Measurements from ENCODE around the gene FRMPD1. TPM values are rescaled to one million over a fixed set of nuclear protein-coding genes. Genes with fewer than 3 reads are reported as not detected.
A peak's percentile ranks its signal among the peaks of the same experiment; 100 is the strongest.

The FRMPD1 gene
- total and polyA plus RNA-seq, 5 donors from 2014 or later = not detected

GRCh38 chr9:37611014-37611413, 39.7 kb upstream of the FRMPD1 start:
- no peaks in the 10 kb centered on the region for H3K36me3 ChIP-seq (ENCODE audit: control insufficient read depth, insufficient read depth, low read length)
- H3K4me3 Mint-ChIP-seq = no peak overlapping the region
- no peaks in the 10 kb centered on the region for H3K9me3 ChIP-seq (ENCODE audit: control insufficient read depth in 2 of 2, low read length in 2 of 2)
- ATAC-seq (ENCODE audit: low read depth in 2 of 2) (no peak), DNase-seq (no peak)
- H3K27ac Mint-ChIP-seq = no peak overlapping the region
- H3K4me1 ChIP-seq (ENCODE audit: control insufficient read depth, insufficient read depth, low read length, poor library complexity, severe bottlenecking) = no peaks in the 10 kb centered on the region
- no peaks in the 10 kb centered on the region for H3K9me3 Mint-ChIP-seq
- H3K27me3 Mint-ChIP-seq = peaks cover 32% of the 10 kb centered on the region
- H3K4me3 ChIP-seq (ENCODE audit: low read depth, low read length) = no peak overlapping the region
- H3K27me3 ChIP-seq (ENCODE audit: control insufficient read depth, insufficient read depth, low read length) = peaks cover 9% of the 10 kb centered on the region
- H3K36me3 Mint-ChIP-seq = no peaks in the 10 kb centered on the region
- no peaks in the 10 kb centered on the region for H3K4me1 Mint-ChIP-seq
- no peak overlapping the region for H3K27ac ChIP-seq (ENCODE audit: insufficient read depth, low read length, poor library complexity, severe bottlenecking)

- no peak overlapping the region for H3K27ac ChIP-seq (ENCODE audit: insufficient read depth, low read length, poor library complexity, severe bottlenecking)
- no peaks in the 10 kb centered on the region for H3K36me3 ChIP-seq (ENCODE audit: control insufficient read depth, insufficient read depth, low read length)
- Mint-ChIP-seq H3K36me3 (no peaks in the 10 kb centered on the region), H3K4me1 (no peaks in the 10 kb centered on the region), H3K4me3 (no peak overlapping the region), H3K27me3 (peaks cover 30% of the 10 kb centered on the region), H3K9me3 (no peaks in the 10 kb centered on the region), H3K27ac (no peak overlapping the region)
- no peaks in the 10 kb centered on the region for H3K4me1 ChIP-seq (ENCODE audit: control insufficient read depth, insufficient read depth, low read length, poor library complexity, severe bottlenecking)
- no peak overlapping the region for H3K4me3 ChIP-seq (ENCODE audit: low read depth, low read length)
- DNase-seq (no peak), ATAC-seq (ENCODE audit: low read depth in 2 of 2) (no peak)
- peaks cover 9% of the 10 kb centered on the region for H3K27me3 ChIP-seq (ENCODE audit: control insufficient read depth, insufficient read depth, low read length)
- no peaks in the 10 kb centered on the region for H3K9me3 ChIP-seq (ENCODE audit: control insufficient read depth in 2 of 2, low read length in 2 of 2)
Observed at GRCh38 chr9:37611961-37612360, 38.8 kb upstream of the FRMPD1 start.

- no peak overlapping the region for H3K27ac Mint-ChIP-seq
- DNase-seq (no peak), ATAC-seq (ENCODE audit: low read depth in 2 of 2) (no peak)
- Histone ChIP-seq H3K27ac (ENCODE audit: insufficient read depth, low read length, poor library complexity, severe bottlenecking) (no peak overlapping the region), H3K27me3 (ENCODE audit: control insufficient read depth, insufficient read depth, low read length) (peaks cover 9% of the 10 kb centered on the region), H3K36me3 (ENCODE audit: control insufficient read depth, insufficient read depth, low read length) (no peaks in the 10 kb centered on the region), H3K4me1 (ENCODE audit: control insufficient read depth, insufficient read depth, low read length, poor library complexity, severe bottlenecking) (no peaks in the 10 kb centered on the region), H3K4me3 (ENCODE audit: low read depth, low read length) (no peak overlapping the region), H3K9me3 (ENCODE audit: control insufficient read depth in 2 of 2, low read length in 2 of 2) (no peaks in the 10 kb centered on the region)
- no peak overlapping the region for H3K4me3 Mint-ChIP-seq
- H3K36me3 Mint-ChIP-seq = no peaks in the 10 kb centered on the region
- no peaks in the 10 kb centered on the region for H3K9me3 Mint-ChIP-seq
- H3K27me3 Mint-ChIP-seq = peaks cover 32% of the 10 kb centered on the region
- H3K4me1 Mint-ChIP-seq = no peaks in the 10 kb centered on the region
Observed at GRCh38 chr9:37617161-37617560, 33.6 kb upstream of the FRMPD1 start.

GRCh38 chr9:37617832-37618231, 32.9 kb upstream of the FRMPD1 start:
- Histone ChIP-seq H3K27ac (ENCODE audit: insufficient read depth, low read length, poor library complexity, severe bottlenecking) (no peak overlapping the region), H3K36me3 (ENCODE audit: control insufficient read depth, insufficient read depth, low read length) (no peaks in the 10 kb centered on the region), H3K4me1 (ENCODE audit: control insufficient read depth, insufficient read depth, low read length, poor library complexity, severe bottlenecking) (no peaks in the 10 kb centered on the region), H3K27me3 (ENCODE audit: control insufficient read depth, insufficient read depth, low read length) (peaks cover 10% of the 10 kb centered on the region), H3K9me3 (ENCODE audit: control insufficient read depth in 2 of 2, low read length in 2 of 2) (no peaks in the 10 kb centered on the region), H3K4me3 (ENCODE audit: low read depth, low read length) (no peak overlapping the region)
- H3K27me3 Mint-ChIP-seq = peaks cover 32% of the 10 kb centered on the region
- no peaks in the 10 kb centered on the region for H3K4me1 Mint-ChIP-seq
- H3K9me3 Mint-ChIP-seq = no peaks in the 10 kb centered on the region
- DNase-seq (peak in 1 of 3 donors; percentile 3), ATAC-seq (ENCODE audit: low read depth in 2 of 2) (no peak)
- no peak overlapping the region for H3K27ac Mint-ChIP-seq
- no peaks in the 10 kb centered on the region for H3K36me3 Mint-ChIP-seq
- no peak overlapping the region for H3K4me3 Mint-ChIP-seq

GRCh38 chr9:37618817-37619216, 31.9 kb upstream of the FRMPD1 start:
- no peak overlapping the region for H3K4me3 ChIP-seq (ENCODE audit: low read depth, low read length)

GRCh38 chr9:37619806-37620205, 30.9 kb upstream of the FRMPD1 start:
- Mint-ChIP-seq H3K27ac (no peak overlapping the region), H3K27me3 (peaks cover 36% of the 10 kb centered on the region), H3K9me3 (no peaks in the 10 kb centered on the region), H3K4me3 (no peak overlapping the region), H3K36me3 (no peaks in the 10 kb centered on the region), H3K4me1 (no peaks in the 10 kb centered on the region)
- no peak overlapping the region for H3K4me3 ChIP-seq (ENCODE audit: low read depth, low read length)
- no peaks in the 10 kb centered on the region for H3K36me3 ChIP-seq (ENCODE audit: control insufficient read depth, insufficient read depth, low read length)
- H3K27ac ChIP-seq (ENCODE audit: insufficient read depth, low read length, poor library complexity, severe bottlenecking) = no peak overlapping the region
- ATAC-seq (ENCODE audit: low read depth in 2 of 2) (no peak), DNase-seq (no peak)
- no peaks in the 10 kb centered on the region for H3K4me1 ChIP-seq (ENCODE audit: control insufficient read depth, insufficient read depth, low read length, poor library complexity, severe bottlenecking)
- peaks cover 9% of the 10 kb centered on the region for H3K27me3 ChIP-seq (ENCODE audit: control insufficient read depth, insufficient read depth, low read length)
- no peaks in the 10 kb centered on the region for H3K9me3 ChIP-seq (ENCODE audit: control insufficient read depth in 2 of 2, low read length in 2 of 2)

More at GRCh38 chr9:37618817-37619216, 31.9 kb upstream of the FRMPD1 start:
- H3K9me3 Mint-ChIP-seq = no peaks in the 10 kb centered on the region
- H3K27ac Mint-ChIP-seq = no peak overlapping the region
- ATAC-seq (ENCODE audit: low read depth in 2 of 2) (no peak), DNase-seq (no peak)
- H3K4me3 Mint-ChIP-seq = no peak overlapping the region
- H3K9me3 ChIP-seq (ENCODE audit: control insufficient read depth in 2 of 2, low read length in 2 of 2) = no peaks in the 10 kb centered on the region
- peaks cover 7% of the 10 kb centered on the region for H3K27me3 ChIP-seq (ENCODE audit: control insufficient read depth, insufficient read depth, low read length)
- no peaks in the 10 kb centered on the region for H3K4me1 Mint-ChIP-seq
- H3K27ac ChIP-seq (ENCODE audit: insufficient read depth, low read length, poor library complexity, severe bottlenecking) = no peak overlapping the region
- no peaks in the 10 kb centered on the region for H3K4me1 ChIP-seq (ENCODE audit: control insufficient read depth, insufficient read depth, low read length, poor library complexity, severe bottlenecking)
- H3K36me3 ChIP-seq (ENCODE audit: control insufficient read depth, insufficient read depth, low read length) = no peaks in the 10 kb centered on the region
- H3K36me3 Mint-ChIP-seq = no peaks in the 10 kb centered on the region
- peaks cover 28% of the 10 kb centered on the region for H3K27me3 Mint-ChIP-seq

GRCh38 chr9:37620396-37620795, 30.4 kb upstream of the FRMPD1 start:
- no peaks in the 10 kb centered on the region for H3K4me1 Mint-ChIP-seq

GRCh38 chr9:37621273-37622121, 29.3 kb upstream of the FRMPD1 start:
- peaks cover 28% of the 10 kb centered on the region for H3K27me3 Mint-ChIP-seq
- Histone ChIP-seq H3K36me3 (ENCODE audit: control insufficient read depth, insufficient read depth, low read length) (no peaks in the 10 kb centered on the region), H3K27ac (ENCODE audit: insufficient read depth, low read length, poor library complexity, severe bottlenecking) (no peak overlapping the region), H3K4me3 (ENCODE audit: low read depth, low read length) (no peak overlapping the region), H3K4me1 (ENCODE audit: control insufficient read depth, insufficient read depth, low read length, poor library complexity, severe bottlenecking) (no peaks in the 10 kb centered on the region), H3K9me3 (ENCODE audit: control insufficient read depth in 2 of 2, low read length in 2 of 2) (no peaks in the 10 kb centered on the region), H3K27me3 (ENCODE audit: control insufficient read depth, insufficient read depth, low read length) (peaks cover 12% of the 10 kb centered on the region)
- no peak for DNase-seq
- ATAC-seq (ENCODE audit: low read depth in 2 of 2) = no peak
- H3K36me3 Mint-ChIP-seq = no peaks in the 10 kb centered on the region
- H3K4me1 Mint-ChIP-seq = no peaks in the 10 kb centered on the region
- no peak overlapping the region for H3K4me3 Mint-ChIP-seq
- no peaks in the 10 kb centered on the region for H3K9me3 Mint-ChIP-seq
- H3K27ac Mint-ChIP-seq = no peak overlapping the region

More at GRCh38 chr9:37620396-37620795, 30.4 kb upstream of the FRMPD1 start:
- Histone ChIP-seq H3K9me3 (ENCODE audit: control insufficient read depth in 2 of 2, low read length in 2 of 2) (no peaks in the 10 kb centered on the region), H3K4me3 (ENCODE audit: low read depth, low read length) (no peak overlapping the region), H3K36me3 (ENCODE audit: control insufficient read depth, insufficient read depth, low read length) (no peaks in the 10 kb centered on the region), H3K4me1 (ENCODE audit: control insufficient read depth, insufficient read depth, low read length, poor library complexity, severe bottlenecking) (no peaks in the 10 kb centered on the region), H3K27ac (ENCODE audit: insufficient read depth, low read length, poor library complexity, severe bottlenecking) (no peak overlapping the region), H3K27me3 (ENCODE audit: control insufficient read depth, insufficient read depth, low read length) (peaks cover 12% of the 10 kb centered on the region)
- Mint-ChIP-seq H3K27me3 (peaks cover 30% of the 10 kb centered on the region), H3K4me3 (no peak overlapping the region), H3K9me3 (no peaks in the 10 kb centered on the region), H3K27ac (no peak overlapping the region), H3K36me3 (no peaks in the 10 kb centered on the region)
- DNase-seq (no peak), ATAC-seq (ENCODE audit: low read depth in 2 of 2) (no peak)

All from CD4-positive, CD25-positive, alpha-beta regulatory T cell (primary cell).